Measurements from ENCODE around the gene PPP1R7.

Gene PPP1R7

DNA sequence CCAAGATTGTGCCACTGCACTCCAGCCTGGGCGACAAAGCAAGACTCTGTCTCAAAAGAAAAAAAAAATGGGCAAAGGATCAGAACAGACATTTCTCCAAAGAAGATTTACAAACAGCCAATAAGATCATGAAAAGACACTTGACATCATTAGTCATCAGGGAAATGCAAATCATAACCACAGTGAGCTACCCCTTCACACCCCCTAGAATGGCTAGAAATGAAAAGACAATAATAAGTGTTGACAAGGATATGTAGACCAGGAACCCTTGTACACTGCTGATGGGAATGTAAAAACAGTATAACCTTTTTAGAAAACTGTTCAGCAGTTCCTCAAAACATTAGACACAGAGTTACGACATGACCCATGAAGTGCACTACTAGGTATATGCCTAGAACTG, 29.8 kb upstream of the PPP1R7 start:
- DNase-seq (ENCODE audit: low spot score): no peak

DNA sequence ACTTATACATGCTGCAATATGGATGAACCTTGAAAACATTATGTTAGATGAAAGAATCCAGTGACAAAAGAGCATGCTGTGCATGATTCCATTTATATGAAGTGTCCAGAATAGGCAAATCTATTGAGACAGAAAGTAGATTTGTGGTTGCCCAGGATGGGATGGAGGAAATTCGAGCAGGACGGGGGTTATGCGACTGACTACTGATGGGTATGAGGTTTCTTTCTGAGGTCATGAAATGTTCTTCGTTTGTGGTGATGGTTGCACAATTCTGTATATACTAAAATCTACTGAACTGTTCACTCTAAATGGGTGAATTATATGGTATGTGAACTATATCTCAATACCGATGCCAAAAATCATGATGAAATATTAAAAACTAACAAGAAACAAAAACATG, 29.3 kb upstream of the PPP1R7 start:
- no peak for DNase-seq (ENCODE audit: low spot score)

DNA sequence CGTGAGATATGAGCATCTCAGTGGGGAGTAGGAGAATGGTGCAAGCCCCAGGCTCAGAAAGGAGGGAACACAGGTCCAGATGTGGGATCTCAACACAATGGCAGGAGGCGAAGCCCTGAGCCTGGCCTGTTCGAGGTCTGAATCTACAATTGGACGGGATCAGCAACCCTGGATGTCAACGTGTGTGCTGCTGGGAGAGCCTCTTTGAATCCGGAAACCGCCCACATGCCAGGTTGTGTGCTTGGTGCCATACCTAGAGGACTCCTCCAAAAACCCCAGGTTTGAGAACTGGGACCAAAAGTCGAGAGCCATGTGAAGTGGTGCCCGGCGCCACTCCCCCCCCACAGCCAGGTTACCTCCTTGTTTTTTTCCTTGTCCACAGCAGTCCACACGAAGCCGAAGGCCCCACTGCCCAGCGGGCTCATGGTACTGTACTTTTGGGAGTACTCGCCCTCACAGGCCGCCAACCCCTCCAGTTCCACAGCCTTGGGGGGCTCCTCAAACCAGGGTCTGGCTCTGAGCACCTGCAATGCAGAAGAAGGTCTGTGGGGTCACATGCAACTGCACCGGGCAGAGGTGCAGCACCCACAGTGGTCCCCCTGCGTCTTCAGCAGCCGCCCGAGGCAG, 27.8 kb upstream of the PPP1R7 start:
- DNase-seq (ENCODE audit: low spot score): no peak

DNA sequence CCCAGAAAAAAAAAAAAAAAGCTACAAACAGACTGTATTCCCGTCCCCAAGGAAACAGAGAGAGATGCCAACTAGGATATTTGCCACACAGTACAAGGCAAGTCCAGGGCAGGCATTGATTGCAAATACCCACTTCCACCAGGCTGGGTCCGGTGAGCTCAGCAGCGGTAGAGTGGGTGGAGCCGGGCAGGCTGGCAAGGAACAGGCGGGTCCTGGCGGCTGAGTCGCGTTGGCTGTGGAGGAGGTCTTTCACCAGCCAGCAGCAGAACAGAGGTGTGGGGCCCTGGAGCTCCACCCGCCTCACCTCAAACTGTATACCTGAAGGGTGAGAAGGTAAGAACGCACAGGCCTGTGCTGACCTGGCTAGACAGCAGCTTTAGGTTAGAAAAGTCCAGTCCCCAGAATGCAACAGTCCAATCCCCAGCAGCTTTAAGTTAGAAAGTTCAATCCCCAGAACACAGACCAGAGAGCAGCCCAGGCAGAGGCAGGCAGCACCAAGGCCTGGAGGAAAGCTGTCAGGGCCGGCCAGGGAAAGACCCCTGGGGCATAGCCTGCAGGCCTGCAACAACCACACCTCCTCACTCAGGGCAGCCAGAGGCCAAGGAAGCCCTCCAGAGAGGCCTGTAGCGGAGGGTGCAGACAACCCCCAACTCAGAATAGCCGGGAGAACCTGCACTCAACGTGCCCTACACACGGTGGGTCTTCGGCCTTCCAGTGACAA, 26.3 kb upstream of the PPP1R7 start:
- no peak for DNase-seq (ENCODE audit: low spot score)

DNA sequence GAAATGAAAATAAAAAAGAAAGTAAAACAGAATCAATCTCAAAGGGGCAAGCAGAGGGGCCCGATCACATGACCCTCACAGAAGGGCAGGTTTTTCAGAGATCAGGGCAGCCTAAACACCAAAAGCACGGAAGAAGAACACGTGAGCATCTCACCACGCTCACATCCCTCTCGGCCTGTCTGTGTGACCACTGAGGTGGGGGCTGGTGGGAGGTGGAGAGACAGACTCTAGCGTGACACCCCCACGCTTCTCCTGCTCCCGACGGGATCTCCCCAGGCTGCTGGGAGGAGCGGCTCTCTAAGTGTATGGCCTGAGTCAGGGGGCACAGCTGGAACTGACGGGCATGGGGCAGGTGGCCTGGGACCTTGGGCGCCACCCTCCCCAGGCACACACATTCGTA, 24.6 kb upstream of the PPP1R7 start:
- DNase-seq (ENCODE audit: low spot score): no peak

DNA sequence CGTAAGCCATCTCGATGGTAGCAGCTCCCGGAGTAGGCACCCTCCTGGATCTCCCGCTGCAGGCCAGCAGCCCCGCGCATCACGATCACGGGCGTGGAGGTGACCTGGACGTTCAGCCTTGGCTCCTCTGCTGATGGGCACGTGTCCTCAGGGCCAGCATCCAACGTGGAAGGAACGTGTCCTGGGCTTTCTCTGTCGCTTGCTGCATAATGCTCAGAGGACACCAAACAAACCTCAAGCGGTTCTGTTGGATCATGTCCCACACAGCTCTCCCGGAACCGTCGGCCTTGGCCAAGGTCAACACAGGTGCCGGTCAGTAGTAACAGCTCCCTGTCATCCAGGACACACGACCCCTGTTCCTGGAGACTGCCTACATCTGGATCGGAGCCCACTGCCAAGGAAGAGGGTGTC, 24.1 kb upstream of the PPP1R7 start:
- no peak for DNase-seq (ENCODE audit: low spot score)

DNA sequence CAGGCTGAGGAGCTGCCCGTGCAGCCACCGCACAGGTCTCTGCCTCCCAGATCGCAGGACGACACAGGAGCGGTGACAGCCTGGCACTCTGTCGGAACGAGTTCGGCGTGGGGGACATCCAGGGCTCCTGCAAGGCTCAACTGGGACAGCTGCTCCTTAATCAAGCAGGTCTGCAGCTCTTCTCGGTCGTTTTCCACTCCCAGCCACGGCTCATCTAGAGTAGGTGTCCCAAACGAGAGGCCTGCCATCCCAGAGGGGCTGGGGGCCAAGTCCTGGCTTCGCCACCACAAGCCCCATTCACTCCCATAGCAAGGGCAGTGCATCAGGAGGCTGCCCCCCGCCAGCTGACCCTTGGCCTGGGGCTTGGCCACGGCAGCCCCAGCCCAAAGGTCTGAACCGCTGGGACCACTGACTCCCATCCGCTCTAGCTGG, 23.5 kb upstream of the PPP1R7 start:
- DNase-seq (ENCODE audit: low spot score): no peak

DNA sequence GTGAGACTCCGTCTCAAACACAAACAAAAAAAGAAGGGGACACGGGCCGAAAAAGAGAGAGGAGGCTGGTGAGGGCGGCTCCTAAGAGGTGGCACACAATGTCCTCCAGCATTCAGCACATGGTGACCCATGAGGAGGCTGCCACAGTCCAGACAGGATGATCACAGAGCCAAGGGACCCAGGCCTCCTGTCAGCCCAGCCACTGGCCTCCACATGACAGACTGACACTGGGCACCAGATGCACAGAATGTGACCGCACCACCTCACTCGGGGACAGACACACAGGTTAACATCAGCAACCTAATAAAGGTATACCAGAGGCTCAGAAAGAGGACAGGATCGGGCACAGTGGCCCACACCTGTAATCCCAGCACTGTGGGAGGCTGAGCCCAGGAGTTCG, 22.0 kb upstream of the PPP1R7 start:
- no peak for DNase-seq (ENCODE audit: low spot score)

DNA sequence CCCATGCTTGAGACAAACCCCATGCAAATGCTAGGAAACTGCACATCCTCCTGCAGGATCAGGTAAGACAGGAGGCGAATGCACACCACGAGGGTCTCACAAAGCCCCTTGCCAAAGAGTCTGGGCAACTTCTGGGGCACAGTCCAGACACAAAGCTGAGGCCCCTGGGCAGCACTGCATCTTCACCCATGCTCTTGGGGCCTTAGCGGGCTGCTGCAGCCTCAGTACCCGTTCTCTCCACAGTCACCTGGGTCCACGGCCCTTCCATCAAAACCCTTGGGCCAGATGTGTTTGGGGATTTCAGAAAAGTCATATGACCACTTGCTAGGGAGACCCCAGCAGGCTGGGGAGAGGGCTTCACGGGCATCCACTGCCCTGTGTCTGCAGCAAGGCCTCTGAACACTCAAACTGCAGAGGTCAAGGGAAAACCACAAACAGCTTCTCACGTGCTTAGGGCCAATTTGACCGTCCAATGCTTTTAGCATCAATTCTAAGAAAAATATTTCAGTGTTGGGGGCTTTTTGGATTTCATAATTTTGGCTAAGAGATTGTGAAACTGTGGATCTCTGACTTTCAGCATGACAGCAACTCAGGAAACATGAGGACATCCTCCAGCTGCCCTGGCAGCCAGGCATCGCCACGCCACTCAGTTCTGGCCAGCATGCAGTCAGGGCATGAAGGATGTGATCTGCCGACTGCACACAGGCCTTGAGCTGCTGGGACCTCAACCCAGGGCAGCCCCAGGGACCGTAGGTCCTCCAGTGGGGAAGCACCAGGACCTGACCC, 21.0 kb upstream of the PPP1R7 start:
- no peak for DNase-seq (ENCODE audit: low spot score)

DNA sequence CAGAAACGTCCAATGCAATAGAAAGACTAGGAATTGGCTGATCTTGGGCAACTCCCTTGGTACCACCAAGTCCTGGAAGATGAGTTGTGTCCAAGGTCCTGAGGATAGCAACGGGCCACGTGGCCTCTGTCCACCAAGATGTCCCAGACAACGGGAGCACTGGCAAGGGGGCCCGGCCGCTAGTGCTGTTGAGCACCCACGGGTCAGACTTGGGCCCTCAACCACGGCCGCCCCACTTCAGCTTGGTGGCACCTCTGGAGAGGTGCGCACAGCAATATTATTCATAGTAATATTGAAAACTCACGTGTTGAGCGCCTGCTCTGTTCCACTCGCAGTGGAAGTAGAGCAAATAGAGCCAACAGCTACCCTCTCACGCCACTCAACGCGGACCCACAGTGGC, 20.0 kb upstream of the PPP1R7 start:
- no peak for DNase-seq (ENCODE audit: low spot score)

DNA sequence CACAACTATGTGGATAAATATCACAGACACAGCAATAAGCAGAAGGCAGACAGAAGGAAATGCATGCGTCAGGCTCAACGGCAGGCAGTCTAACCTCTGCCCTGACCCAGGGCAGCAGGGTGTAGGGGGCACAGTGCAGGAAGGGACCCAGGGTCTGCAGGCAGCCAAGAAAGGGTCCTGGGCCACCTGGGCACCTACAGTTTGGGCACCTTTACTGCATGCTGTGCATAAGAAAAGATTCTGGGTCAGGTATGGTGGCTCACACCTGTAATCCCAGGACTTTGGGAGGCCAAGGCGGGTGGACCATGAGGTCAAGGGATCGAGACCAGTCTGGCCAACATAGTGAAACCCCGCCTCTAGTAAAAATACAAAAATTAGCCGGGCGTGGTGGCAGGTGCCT, 18.7 kb upstream of the PPP1R7 start:
- DNase-seq (ENCODE audit: low spot score): no peak

DNA sequence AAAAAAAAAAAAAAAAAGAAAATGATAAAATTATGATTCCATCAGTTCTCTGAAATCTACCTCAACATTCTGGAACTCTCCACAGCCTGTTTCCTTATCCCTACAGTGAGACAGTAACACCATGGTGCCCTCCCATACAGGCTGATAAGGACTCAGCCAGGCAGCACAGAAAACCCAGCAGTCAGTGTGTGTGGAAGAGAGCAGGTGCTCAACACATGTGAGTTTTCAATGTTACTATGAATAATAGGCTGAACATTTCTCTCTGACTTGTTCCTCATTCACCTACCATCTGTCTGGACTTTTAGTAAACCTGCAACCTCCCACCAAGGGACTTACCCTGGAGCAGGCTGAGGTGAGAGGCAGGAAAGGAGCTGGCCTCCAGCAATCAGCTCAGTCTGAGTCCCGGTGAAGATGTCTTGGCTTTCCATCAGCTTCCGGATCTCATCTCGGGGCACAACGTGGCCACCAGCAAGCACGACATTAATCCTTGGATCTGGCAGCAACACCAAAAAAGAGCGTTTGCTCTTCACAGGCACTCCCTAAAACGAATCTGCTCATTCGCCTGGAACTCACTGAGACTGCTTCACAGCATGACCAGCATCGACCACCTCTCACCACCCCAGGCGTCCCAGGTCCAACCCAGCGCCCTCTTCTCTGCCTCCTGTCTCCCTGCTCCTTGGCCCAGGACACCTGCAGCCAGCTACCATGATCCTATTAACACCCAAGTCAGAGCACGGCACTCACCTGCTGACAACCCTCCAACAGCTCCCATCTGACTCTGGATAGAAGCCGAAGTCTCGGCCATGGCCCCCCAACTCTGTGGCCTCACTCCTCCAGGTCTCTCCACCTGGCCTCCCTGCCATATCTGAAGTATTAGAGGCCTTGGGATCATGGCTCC, 17.5 kb upstream of the PPP1R7 start:
- DNase-seq (ENCODE audit: low spot score): no peak

DNA sequence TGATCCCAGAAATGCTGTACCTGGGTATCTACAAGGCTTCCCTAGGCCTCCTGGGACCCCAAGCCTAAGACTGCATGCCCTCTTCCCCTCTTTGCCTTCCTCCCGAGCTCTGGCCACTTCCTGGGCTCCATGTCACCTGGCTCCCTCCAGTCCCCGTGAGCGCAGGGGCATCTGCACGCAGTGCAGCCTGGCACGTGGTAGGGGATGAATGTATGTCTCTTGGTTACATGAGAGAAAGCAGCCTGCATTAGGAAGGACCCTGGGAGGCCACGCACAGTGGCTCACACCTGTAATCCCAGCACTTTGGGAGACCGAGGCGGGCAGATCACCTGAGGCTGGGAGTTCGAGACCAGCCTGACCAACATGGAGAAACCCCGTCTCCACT, 16.8 kb upstream of the PPP1R7 start:
- DNase-seq (ENCODE audit: low spot score): no peak

DNA sequence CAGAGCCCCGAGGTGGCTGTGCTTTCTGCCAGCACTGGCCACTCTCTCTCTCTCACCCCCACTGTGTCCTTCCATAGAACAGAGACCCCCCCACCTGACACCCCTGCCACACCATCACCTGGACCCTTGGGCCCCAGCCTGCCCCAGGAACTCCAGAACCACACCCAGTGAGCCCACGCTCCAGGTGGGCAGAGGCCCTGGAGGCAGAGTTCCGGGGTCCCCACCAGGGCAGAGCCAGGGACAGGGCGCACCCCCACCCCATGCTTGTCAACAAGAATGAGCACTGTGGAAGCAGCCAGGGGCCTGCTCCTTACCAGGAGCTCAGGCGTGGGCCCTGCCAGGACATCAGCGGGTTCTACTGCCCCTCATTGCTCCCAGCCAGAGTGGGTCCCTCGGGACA, 15.6 kb upstream of the PPP1R7 start:
- no peak for DNase-seq (ENCODE audit: low spot score)

DNA sequence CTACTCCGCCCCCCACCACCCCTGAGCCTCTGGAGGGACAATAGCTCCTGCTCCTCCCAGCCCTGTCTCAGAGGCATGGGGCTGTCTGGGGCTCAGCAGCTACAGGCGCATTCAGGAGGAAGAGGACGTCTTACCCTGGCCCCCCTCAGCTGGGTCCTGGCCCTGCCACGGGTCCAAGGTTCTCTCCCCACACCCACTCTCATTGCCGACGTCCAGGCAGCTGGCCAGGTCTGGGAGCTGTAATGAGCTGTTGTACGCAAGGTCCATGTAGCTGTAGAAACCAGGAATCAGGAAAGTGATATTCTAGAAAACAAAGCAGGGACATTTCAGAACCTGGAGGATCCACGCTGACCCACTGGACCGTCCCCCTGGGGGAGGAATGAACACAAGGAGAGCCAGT, 14.5 kb upstream of the PPP1R7 start:
- DNase-seq (ENCODE audit: low spot score): no peak

DNA sequence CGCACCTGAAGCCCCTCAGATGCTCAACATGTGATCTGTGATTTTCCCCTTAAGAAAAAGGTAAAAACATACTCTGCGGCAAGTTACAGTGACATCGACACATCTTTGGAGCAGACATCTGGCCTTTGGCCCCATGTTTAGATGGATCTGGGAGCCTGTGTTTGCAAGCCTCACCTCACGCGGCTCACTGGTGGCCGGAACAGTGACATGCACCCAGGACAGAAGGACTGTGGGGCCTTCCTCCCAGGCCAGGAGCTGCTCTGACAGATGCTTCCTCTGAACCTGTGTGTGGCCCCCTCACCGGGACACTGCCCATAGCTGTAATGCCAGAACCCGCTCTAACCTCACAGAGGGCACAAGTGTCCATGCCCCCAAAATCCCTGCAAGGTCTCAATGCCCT, 14.1 kb upstream of the PPP1R7 start:
- no peak for DNase-seq (ENCODE audit: low spot score)

DNA sequence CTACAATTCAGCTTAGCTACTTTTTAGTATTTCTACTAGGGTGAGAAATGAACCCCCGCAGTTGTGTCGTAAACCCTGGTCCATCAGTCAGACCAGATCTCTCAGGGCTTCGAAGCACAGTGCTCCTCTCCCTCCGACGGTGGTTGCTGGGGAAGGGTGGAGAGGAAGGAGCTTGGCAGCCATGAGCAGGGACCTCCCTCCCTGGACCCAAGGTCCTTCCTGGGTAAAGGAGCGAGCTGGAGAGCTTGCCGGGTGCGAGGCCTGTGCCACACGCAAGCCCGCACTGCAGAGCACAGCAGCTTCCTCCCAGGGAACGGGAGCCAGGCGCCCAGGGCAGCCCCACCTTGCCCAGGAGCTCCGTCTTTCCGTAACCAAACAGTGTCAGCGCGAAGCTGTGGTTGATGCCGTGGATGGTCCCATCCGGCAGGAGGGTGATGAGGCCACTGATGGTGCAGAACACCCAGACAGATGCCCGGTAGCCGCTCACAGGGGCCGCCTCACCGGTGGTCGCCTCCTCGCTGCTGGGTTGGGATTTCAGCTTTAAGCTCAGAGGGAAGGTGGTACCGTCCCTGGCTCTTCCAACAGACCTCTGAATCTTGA, 13.5 kb upstream of the PPP1R7 start:
- no peak for DNase-seq (ENCODE audit: low spot score)

DNA sequence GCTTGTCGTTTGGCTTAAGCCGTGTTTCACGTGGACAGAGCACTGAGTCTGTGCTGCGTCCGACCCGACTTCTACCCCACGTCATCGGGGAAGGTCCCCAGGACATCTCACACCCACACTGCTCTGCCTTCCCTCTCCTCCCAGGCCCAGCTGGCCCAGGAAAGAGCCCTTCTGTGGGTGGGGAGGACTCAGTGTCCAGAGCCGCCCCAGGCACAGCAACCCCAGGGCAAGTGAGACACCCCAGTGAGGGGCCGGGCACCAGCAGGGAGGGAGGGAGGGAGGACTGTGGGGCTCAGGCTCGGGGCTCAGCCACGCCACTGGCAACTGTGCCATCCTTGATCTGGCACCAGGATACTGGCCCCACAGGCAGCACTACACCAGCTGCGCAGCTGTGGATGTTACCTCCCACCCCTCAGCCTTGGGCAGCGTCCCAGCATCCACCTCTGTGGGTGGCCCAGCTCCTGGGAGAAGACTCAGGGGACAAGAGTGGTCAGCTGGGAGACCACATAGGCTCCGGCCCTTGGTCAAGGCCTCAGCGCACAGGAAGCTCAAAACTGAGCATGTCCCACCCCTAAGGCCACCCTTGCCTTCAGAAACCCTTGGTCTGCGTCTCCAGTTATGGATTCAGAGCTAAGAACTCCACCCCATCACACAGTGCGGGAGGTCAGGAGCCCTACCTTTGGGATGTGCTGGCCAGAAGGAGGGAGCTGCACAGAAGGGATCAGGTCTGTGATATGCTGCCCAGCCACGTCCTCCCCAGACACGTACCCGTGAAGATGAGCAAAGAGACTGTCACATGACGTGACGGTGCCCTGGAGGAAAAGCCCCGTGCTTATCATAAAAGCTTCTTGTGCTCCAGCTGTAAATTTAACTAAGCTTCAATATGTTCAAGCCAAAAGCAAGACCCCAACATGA, 12.7 kb upstream of the PPP1R7 start:
- DNase-seq (ENCODE audit: low spot score): no peak

DNA sequence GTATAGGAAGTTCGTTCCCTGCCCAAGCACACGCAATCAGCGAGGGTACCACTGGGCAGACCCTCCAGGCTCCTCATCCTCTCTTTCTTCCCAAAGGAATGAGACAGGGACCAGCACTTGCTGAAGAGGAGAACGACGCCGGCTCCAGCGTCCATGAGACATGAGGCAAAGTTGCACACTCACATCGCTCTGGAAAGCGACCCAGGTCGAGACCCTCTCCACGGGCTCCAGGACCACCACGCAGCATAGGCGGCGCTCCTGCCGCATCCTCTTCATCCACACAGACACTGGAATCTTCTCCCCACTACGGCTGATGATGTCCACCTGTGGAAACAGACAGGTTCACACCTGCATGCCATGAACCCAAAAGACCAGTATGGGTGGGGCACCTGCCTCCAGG, 11.8 kb upstream of the PPP1R7 start:
- DNase-seq (ENCODE audit: low spot score): no peak

DNA sequence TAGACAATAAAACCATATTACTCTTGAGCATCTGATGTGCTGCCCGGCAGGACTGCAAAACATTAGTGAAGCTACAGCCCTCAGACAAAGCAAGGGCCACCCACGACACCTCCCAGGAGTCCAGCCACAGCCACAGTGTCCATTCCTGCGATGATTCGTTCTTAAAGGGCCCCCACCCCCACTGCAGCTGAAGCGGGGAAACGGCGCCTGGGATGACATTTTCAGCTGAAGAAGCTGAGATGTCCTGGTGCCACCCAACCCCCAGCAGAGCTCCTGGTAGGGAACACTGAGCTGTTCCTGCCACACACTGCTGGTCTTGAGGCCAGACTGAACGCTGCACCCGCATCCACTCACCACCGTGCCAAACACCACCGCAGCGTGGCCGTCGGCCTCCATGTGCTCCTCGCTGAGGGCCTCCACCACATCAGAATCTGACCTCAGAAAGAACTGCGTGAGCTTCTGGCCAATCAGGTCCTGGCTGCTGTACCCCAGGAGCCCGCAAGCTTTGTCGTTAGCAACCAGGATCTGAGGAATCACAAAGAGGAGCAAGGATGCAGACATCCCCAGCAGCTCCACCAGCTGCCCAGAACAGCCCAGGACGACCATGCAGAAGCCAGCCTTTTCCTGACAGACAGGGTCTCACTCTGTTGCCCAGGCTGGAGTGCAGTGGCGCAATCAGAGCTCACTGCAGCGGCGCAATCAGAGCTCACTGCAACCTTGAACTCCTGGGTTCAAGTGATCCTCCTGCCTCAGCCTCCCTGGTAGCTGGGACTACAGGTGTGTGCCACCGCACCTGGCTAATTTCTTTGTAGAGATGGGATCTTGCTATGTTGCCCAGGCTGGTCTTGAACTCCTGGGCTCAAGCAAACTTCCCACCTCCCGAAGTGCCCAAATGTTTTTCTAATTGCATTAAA, 10.5 kb upstream of the PPP1R7 start:
- no peak for DNase-seq (ENCODE audit: low spot score)

All from AG20443 (cell line).